Amygdala (tissue), 56 donors: ENCODE measurements around the gene PPP3CB.
A peak's percentile ranks its signal among the peaks of the same experiment; 100 is the strongest.

ENCODE experiments used
- DNase-seq, 56 donors: peaks; one replicate each; lab custom pipeline; 2025; lab: John Stamatoyannopoulos, UW

Gene PPP3CB

GRCh38 chr10:73495884-73496674 lies at the start of gene PPP3CB:
TSS of gene PPP3CB (minus strand) at chr10:73496024. CDS start at chr10:73495889, 135 bp downstream.
- DNase-seq = peak in 55 of 56 donors; percentile 39 to 91 (median 83)

GRCh38 chr10:73545357-73545756 lies 49.5 kb upstream of the PPP3CB start:
- DNase-seq = no peak

DNA sequence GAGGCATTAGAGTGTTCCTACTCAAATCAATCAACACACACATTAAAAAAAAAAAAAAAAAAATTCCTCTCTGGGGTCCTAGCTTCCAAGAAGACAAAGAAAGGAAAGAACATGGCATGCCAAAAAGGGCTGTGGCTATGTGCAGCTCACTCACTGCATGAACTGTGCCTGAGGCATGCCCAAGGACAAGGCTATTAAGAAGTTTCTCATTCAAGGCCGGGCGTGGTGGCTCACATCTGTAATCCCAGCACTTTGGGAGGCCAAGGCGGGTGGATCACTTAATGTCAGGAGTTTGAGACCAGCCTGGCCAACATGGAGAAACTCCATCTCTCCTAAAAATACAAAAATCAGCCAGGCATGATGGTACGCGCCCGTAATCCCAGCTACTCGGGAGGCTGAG lies 41.9 kb upstream of the PPP3CB start:
- no peak for DNase-seq

DNA sequence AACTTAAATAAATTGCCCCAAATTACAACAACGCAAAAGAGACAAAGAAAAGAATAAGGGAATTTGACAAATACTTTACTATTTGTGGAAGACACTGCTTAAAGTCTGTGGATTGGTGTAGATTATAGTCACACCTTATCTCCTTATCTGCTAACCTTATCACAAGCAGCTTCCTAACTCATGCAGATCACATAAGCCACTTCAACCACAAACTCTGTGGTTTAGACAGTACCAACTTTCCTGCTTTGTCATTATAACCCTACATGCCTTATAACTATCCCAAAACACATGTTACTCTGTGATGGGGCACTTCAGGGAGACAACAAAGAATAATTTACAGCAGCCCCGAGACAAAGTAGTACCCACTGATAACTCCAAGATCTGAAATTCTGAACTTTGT lies 41.5 kb upstream of the PPP3CB start:
- DNase-seq = no peak

DNA sequence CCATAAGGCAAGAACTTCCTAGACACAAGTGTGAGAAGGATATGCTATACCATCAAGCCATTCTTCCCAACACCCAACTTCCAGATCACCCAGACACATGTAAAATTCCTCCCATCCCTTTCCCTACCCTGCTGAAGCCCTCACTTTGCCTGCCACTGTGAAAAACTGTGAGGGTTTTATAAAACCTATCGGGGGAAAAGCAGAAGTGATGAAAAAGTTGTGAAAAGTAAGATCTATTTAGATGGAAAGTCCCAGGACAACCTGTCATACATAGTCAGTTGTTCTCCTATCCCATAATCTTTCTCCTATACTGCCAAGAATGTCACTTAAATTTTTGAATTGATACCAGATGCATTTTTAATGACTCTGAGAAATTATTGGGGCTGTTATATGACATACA lies 39.0 kb upstream of the PPP3CB start:
- DNase-seq = no peak

- peak in 32 of 56 donors; percentile 1 to 72 (median 17) for DNase-seq
These were observed 33.4 kb upstream of the PPP3CB start for GRCh38 chr10:73529089-73529832.

- DNase-seq = no peak
These were observed 26.4 kb upstream of the PPP3CB start for GRCh38 chr10:73522263-73522662.

- no peak for DNase-seq
These were observed 23.5 kb upstream of the PPP3CB start for GRCh38 chr10:73519336-73519735.

GRCh38 chr10:73517166-73517888 lies 21.5 kb upstream of the PPP3CB start:
- DNase-seq = no peak

DNA sequence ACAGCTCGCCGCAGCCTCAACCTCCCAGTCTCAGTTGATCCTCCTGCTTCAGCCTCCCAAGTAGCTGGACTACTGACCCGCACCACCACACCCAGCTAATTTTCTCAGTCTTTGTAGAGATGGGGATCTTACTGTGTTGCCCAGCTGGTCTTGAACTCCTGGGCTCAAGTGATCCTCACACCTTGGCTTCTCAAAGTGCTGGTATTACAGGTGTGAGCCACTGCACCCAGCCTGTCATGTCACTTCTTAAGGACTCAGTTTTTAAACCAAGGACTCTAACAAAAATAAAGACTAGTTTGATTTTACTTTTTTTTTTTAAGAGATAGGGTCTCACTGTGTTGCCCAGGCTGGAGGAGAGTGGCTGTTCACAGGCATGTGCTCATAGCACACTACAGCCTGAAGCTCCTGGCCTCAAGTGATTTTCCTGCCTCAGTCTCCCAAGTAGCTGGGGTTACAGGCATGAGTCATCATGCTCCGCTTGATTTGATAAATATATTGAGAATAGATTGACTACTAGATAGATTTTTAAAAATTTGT lies 16.5 kb upstream of the PPP3CB start:
- no peak for DNase-seq

DNA sequence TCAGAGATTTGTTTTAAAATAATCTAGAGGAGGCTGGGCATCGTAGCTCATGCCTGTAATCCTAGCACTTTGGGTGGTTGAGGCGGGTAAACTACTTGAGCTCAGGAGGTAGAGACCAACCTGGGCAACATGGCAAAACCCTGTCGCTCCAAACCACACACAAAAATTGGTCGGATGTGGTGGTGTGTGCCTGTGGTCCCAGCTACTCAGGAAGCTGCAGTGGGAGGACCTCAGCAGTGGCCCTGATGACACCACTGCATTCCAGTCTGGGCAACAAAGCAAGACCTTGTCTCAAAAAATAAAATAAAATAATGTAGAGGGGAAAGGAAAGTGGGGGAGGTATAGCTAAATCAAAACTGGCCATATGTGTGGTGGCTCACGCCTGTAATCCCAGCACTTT lies 13.9 kb upstream of the PPP3CB start:
- DNase-seq = no peak

GRCh38 chr10:73506491-73506890 lies 10.7 kb upstream of the PPP3CB start:
- no peak for DNase-seq

DNA sequence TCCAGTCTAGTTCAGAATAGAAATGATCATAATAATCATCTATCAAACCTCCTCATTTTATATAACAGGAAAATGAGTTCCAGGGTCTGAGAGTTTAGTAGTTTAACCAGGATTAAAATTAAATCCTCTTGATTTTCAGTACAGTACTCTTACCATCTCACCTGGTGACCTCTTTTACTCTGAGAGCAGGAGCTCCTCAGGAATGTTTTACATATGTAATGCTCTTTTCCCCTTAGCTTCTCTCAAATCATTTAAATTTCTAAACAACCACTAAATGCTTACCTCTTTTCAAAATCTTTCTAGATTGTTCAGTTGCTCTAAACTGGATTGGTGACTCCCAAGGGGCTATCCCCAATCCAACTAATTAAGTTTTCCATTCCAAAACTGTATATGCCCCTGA lies 10.2 kb upstream of the PPP3CB start:
- no peak for DNase-seq

DNA sequence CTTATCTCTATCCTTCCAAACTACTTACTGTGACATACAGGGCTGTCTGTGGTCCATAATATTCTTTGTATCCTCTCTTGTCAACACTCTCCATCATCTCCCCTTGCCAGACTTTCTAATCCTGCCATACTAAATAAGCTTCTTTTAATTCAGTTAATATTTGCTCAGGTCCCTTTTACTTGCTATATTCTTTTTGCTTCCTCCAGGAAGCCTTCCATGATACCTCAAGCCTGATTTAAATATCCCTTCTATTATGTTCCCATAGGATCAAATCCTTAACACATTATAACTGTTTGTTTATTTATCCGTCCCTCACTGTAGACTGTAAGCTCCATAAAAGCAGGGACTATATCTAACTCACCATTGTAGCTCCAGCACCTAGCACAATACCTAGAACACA lies 7.2 kb upstream of the PPP3CB start:
- DNase-seq = no peak

- DNase-seq = no peak
These were observed 5.8 kb upstream of the PPP3CB start for GRCh38 chr10:73501651-73502050.

- no peak for DNase-seq
These were observed 1.8 kb upstream of the PPP3CB start for GRCh38 chr10:73497623-73498022.

- peak; percentile 39 to 91 (median 80) for DNase-seq
These were observed 469 bp downstream of the PPP3CB start for GRCh38 chr10:73495226-73495883.

- DNase-seq = no peak
These were observed 973 bp downstream of the PPP3CB start for GRCh38 chr10:73494877-73495225.

- DNase-seq = no peak
These were observed 1.6 kb downstream of the PPP3CB start for GRCh38 chr10:73494213-73494612.

DNA sequence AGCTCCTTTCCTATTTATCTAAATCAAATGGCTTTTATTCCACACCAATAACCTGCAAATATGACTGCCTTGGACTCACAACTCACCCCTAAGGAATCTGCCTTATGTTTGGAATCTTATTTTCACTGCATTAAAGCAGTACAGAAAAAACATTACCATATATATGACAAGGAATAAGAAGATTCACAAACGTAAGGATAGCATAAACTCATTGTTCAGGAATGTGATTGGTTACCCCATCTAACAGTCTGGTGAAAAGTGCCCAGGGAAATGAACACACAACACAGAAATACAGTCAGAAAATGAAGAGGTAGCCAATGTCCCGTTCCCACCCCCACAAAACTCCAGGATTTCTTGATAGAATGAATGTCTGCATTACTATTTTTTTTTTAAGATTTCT lies 2.0 kb downstream of the PPP3CB start:
- DNase-seq = no peak

- no peak for DNase-seq
These were observed 9.2 kb downstream of the PPP3CB start for GRCh38 chr10:73486601-73487000.
